ENCODE measurements around the gene KLRC4.

GRCh38 chr12:10389904-10390303 lies 19.7 kb downstream of the KLRC4 start, which contains the start of gene KLRK1:
- TF ChIP-seq CTCF (conservative IDR thresholded peaks at IDR 0.05; ENCODE audit: low read depth, low read length) (no peak), EZH2 (IDR thresholded peaks at IDR 0.05; ENCODE audit: low read length, unreplicated experiment) (no peak), EZH2phosphoT487 (IDR thresholded peaks at IDR 0.05; ENCODE audit: borderline replicate concordance, low read length) (no peak)

Measured in PC-3 (cell line).